Stimulated activated CD4-positive, alpha-beta T cell treated with anti-CD3 and anti-CD28 coated beads, Interleukin-4, amount 100 ng/mL, for 4 hours (primary cell): ENCODE measurements around the gene POU5F2.

ENCODE experiments used
- DNase-seq, 2 experiments: peaks; one replicate each; pipeline ENCODE4 v3.0.0-alpha.2; 2020

The POU5F2 gene

GRCh38 chr5:93741136-93741811 lies at the start of gene POU5F2:
POU5F2 (minus strand) TSS chr5:93741600; CDS start chr5:93741563, 37 bp downstream.
- DNase-seq, result peak in 1 of 2 experiments; percentile 1

- DNase-seq, result no peak
These were observed 49.0 kb upstream of the POU5F2 start for GRCh38 chr5:93790401-93790800.

GRCh38 chr5:93789173-93790067 lies 48.0 kb upstream of the POU5F2 start:
- DNase-seq, result no peak

- no peak for DNase-seq
These were observed 46.2 kb upstream of the POU5F2 start for GRCh38 chr5:93787598-93787997.

- DNase-seq, result no peak
These were observed 44.1 kb upstream of the POU5F2 start for GRCh38 chr5:93785475-93785874.

GRCh38 chr5:93782978-93783377 lies 41.6 kb upstream of the POU5F2 start:
- DNase-seq, result no peak

- no peak for DNase-seq
These were observed 36.2 kb upstream of the POU5F2 start for GRCh38 chr5:93777620-93778019.

GRCh38 chr5:93756372-93756771 lies 15.0 kb upstream of the POU5F2 start:
- DNase-seq, result no peak

GRCh38 chr5:93755716-93756115 lies 14.3 kb upstream of the POU5F2 start:
- no peak for DNase-seq

- no peak for DNase-seq
These were observed 7.5 kb upstream of the POU5F2 start for GRCh38 chr5:93748875-93749397.

GRCh38 chr5:93746406-93747056 lies 5.1 kb upstream of the POU5F2 start:
- DNase-seq, result no peak

- DNase-seq, result no peak
These were observed 5.1 kb downstream of the POU5F2 start for GRCh38 chr5:93736284-93736683.

- DNase-seq, result no peak
These were observed 6.0 kb downstream of the POU5F2 start for GRCh38 chr5:93735378-93735777.

- DNase-seq, result no peak
These were observed 9.4 kb downstream of the POU5F2 start for GRCh38 chr5:93731987-93732386.

- no peak for DNase-seq
These were observed 14.8 kb downstream of the POU5F2 start for GRCh38 chr5:93726595-93726994.

GRCh38 chr5:93724791-93725190 lies 16.6 kb downstream of the POU5F2 start:
- DNase-seq, result no peak

- no peak for DNase-seq
These were observed 17.7 kb downstream of the POU5F2 start for GRCh38 chr5:93723681-93724080.

GRCh38 chr5:93723005-93723404 lies 18.4 kb downstream of the POU5F2 start:
- DNase-seq, result no peak

- DNase-seq, result no peak
These were observed 18.8 kb downstream of the POU5F2 start for GRCh38 chr5:93722588-93722987.

- DNase-seq, result no peak
These were observed 19.9 kb downstream of the POU5F2 start for GRCh38 chr5:93721511-93721910.

- DNase-seq, result no peak
These were observed 20.3 kb downstream of the POU5F2 start for GRCh38 chr5:93721071-93721470.

GRCh38 chr5:93717162-93717561 lies 24.2 kb downstream of the POU5F2 start:
- DNase-seq, result no peak

- no peak for DNase-seq
These were observed 24.9 kb downstream of the POU5F2 start for GRCh38 chr5:93716453-93716852.
